H9 (cell line): ENCODE results near the gene TLN1. TPM values are rescaled to one million over a fixed set of nuclear protein-coding genes. Genes with fewer than 3 reads are reported as not detected.

Experiments used
- DNase-seq: peaks from one replicate; pipeline ENCODE4 v3.0.0-alpha.2; 2017
- H2AFZ ChIP-seq: one replicate; pipeline ENCODE4 v1.6.1; 2013; ENCODE audit warnings: mild to moderate bottlenecking, low read length, control low read depth, moderate library complexity
- H2AK5ac ChIP-seq: 2 replicates; pipeline ENCODE4 v1.6.1; 2013; ENCODE audit warnings: low read length, control low read depth, mixed read lengths; ENCODE audit not compliant: insufficient read length
- H2BK120ac ChIP-seq: one replicate; pipeline ENCODE4 v1.6.1; 2013; ENCODE audit warnings: low read depth, mild to moderate bottlenecking, low read length, control low read depth, inconsistent platforms; ENCODE audit not compliant: poor library complexity, severe bottlenecking
- H2BK12ac ChIP-seq: 2 replicates; pipeline ENCODE4 v1.6.1; 2013; ENCODE audit warnings: low read length, control low read depth, mixed read lengths, low read depth; ENCODE audit not compliant: insufficient read length
- H2BK15ac ChIP-seq: 2 replicates; pipeline ENCODE4 v1.6.1; 2013; ENCODE audit warnings: low read depth, low read length, control low read depth
- H2BK20ac ChIP-seq: one replicate; pipeline ENCODE4 v1.6.1; 2013; ENCODE audit warnings: low read depth, mild to moderate bottlenecking, low read length, control low read depth, inconsistent platforms; ENCODE audit not compliant: poor library complexity, severe bottlenecking
- H2BK5ac ChIP-seq: 2 replicates; pipeline ENCODE4 v1.6.1; 2013; ENCODE audit warnings: low read length, control low read depth, mixed read lengths; ENCODE audit not compliant: insufficient read length
- H3K14ac ChIP-seq: 2 replicates; pipeline ENCODE4 v1.6.1; 2013; ENCODE audit warnings: low read length, control low read depth; ENCODE audit not compliant: insufficient read depth
- H3K18ac ChIP-seq: 2 replicates; pipeline ENCODE4 v1.6.1; 2013; ENCODE audit warnings: low read depth, mild to moderate bottlenecking, mixed read lengths, low read length, control low read depth; ENCODE audit not compliant: insufficient read length
- H3K23ac ChIP-seq: 2 replicates; pipeline ENCODE4 v1.6.1; 2013; ENCODE audit warnings: low read length, control low read depth, mixed read lengths, low read depth; ENCODE audit not compliant: insufficient read length
- H3K23me2 ChIP-seq: 2 replicates; pipeline ENCODE4 v1.6.1; 2013; ENCODE audit warnings: low read depth, mild to moderate bottlenecking, mixed read lengths, low read length, control low read depth; ENCODE audit not compliant: insufficient read length, poor library complexity, severe bottlenecking
- H3K27ac ChIP-seq: 2 replicates; pipeline ENCODE4 v1.5.1; 2013; ENCODE audit warnings: low read length, control low read depth, mixed read lengths, low read depth; ENCODE audit not compliant: insufficient read length
- H3K27me3 ChIP-seq: 2 replicates; pipeline ENCODE4 v1.6.1; 2013; ENCODE audit warnings: low read length, control low read depth, inconsistent platforms; ENCODE audit not compliant: insufficient read depth
- H3K4ac ChIP-seq: 2 replicates; pipeline ENCODE4 v1.6.1; 2013; ENCODE audit warnings: low read depth, mild to moderate bottlenecking, control low read depth, inconsistent platforms, low read length, moderate library complexity
- H3K4me1 ChIP-seq: 2 replicates; pipeline ENCODE4 v1.6.1; 2013; ENCODE audit warnings: low read length, control low read depth, inconsistent platforms; ENCODE audit not compliant: insufficient read depth
- H3K4me2 ChIP-seq: 2 replicates; pipeline ENCODE4 v1.6.1; 2013; ENCODE audit warnings: low read length, control low read depth, mixed read lengths; ENCODE audit not compliant: insufficient read length, insufficient read depth
- H3K56ac ChIP-seq: 2 replicates; pipeline ENCODE4 v1.6.1; 2013; ENCODE audit warnings: low read depth, mild to moderate bottlenecking, mixed read lengths, low read length, control low read depth; ENCODE audit not compliant: insufficient read length
- H3K79me1 ChIP-seq: 2 replicates; pipeline ENCODE4 v1.6.1; 2013; ENCODE audit warnings: low read depth, mild to moderate bottlenecking, moderate library complexity, low read length, control low read depth, inconsistent platforms; ENCODE audit not compliant: insufficient read depth, poor library complexity, severe bottlenecking
- H3K79me2 ChIP-seq: 2 replicates; pipeline ENCODE4 v1.6.1; 2013; ENCODE audit warnings: low read length, control low read depth, inconsistent platforms; ENCODE audit not compliant: insufficient read depth
- H3K9ac ChIP-seq: 2 replicates; pipeline ENCODE4 v1.6.1; 2013; ENCODE audit warnings: low read length, control low read depth, mixed read lengths; ENCODE audit not compliant: insufficient read length; ENCODE audit errors: extremely low read depth
- H3K9me3 ChIP-seq: one replicate; pipeline ENCODE4 v1.6.1; 2013; ENCODE audit warnings: low read depth, low read length, inconsistent platforms; ENCODE audit not compliant: control insufficient read depth
- H3T11ph ChIP-seq: one replicate; pipeline ENCODE4 v1.6.1; 2013; ENCODE audit warnings: mild to moderate bottlenecking, low read length, control low read depth, inconsistent platforms
- H4K20me1 ChIP-seq: one replicate; pipeline ENCODE4 v1.6.1; 2013; ENCODE audit not compliant: control insufficient read depth, insufficient read length, insufficient read depth
- H4K5ac ChIP-seq: 2 replicates; pipeline ENCODE4 v1.6.1; 2013; ENCODE audit warnings: low read depth, mild to moderate bottlenecking, mixed read lengths, low read length, control low read depth; ENCODE audit not compliant: insufficient read length
- H4K8ac ChIP-seq: replicated peaks from 2 replicates; pipeline ENCODE4 v1.6.1; 2013; ENCODE audit warnings: low read length, control low read depth, mixed read lengths, low read depth; ENCODE audit not compliant: insufficient read length
- H4K91ac ChIP-seq: 2 replicates; pipeline ENCODE4 v1.6.1; 2013; ENCODE audit warnings: low read depth, mild to moderate bottlenecking, moderate library complexity, mixed read lengths, low read length, control low read depth; ENCODE audit not compliant: insufficient read length
- H3K27ac Mint-ChIP-seq, 3 experiments: 2 replicates in 2 of 3; 3 replicates in 1 of 3; pipeline ENCODE4 v1.8.0; 2020 to 2021; ENCODE audit warnings: mixed read lengths in 3 of 3, mild to moderate bottlenecking in 1 of 3, moderate library complexity in 1 of 3
- H3K27me3 Mint-ChIP-seq: 2 replicates; pipeline ENCODE4 v1.8.0; 2021; ENCODE audit warnings: low read depth, mild to moderate bottlenecking, moderate library complexity, mixed read lengths
- H3K36me3 Mint-ChIP-seq, 3 experiments: 2 replicates in 2 of 3; 3 replicates in 1 of 3; pipeline ENCODE4 v1.8.0; 2020 to 2021; ENCODE audit warnings: low read depth in 3 of 3, mixed read lengths in 3 of 3; ENCODE audit not compliant: insufficient read depth in 1 of 3
- H3K4me1 Mint-ChIP-seq, 2 experiments: 2 replicates each; pipeline ENCODE4 v1.8.0; 2020; ENCODE audit warnings: mixed read lengths in 2 of 2
- H3K4me3 Mint-ChIP-seq, 2 experiments: 2 replicates in 1 of 2; 3 replicates in 1 of 2; pipeline ENCODE4 v1.8.0; 2020 to 2021; ENCODE audit warnings: mild to moderate bottlenecking in 2 of 2, mixed read lengths in 2 of 2, moderate library complexity in 1 of 2
- H3K9me3 Mint-ChIP-seq, 2 experiments: 2 replicates in 1 of 2; 3 replicates in 1 of 2; pipeline ENCODE4 v1.8.0; 2020; ENCODE audit warnings: mild to moderate bottlenecking in 2 of 2, mixed read lengths in 2 of 2, moderate library complexity in 1 of 2
- CTCF ChIP-seq: fragments of 200-600 bp; sonication (generic); conservative IDR thresholded peaks from 3 replicates; pipeline ENCODE4 v1.8.0; 2021; ENCODE audit warnings: antibody characterized with exemption, mild to moderate bottlenecking
- WGBS: extraction: QIAGEN DNeasy Blood & Tissue Kit; methylation state at CpG from one replicate; pipeline ENCODE4 v1.1.7; 2013; ENCODE audit warnings: missing lambda C conversion rate, low lambda C conversion rate, mixed read lengths; ENCODE audit not compliant: insufficient read length; ENCODE audit errors: extremely low coverage; 5-methylcytosine and 5-hydroxymethylcytosine counted together
- total RNA-seq: library from RNA; stranded (reverse); gene quantifications from 2 replicates; pipeline ENCODE4 v1.2.1, GENCODE V29; 2021

TLN1 gene
- total RNA-seq, 1 experiment from 2014 or later = 102 TPM

- Histone ChIP-seq H3K79me2 (peaks cover 6% of the 10 kb centered on the region), H4K91ac (no peak overlapping the region), H3K14ac (no peak overlapping the region), H3T11ph (no peak overlapping the region), H3K4ac (no peak overlapping the region), H4K20me1 (no peaks in the 10 kb centered on the region), H3K27ac (no peak overlapping the region), H3K27me3 (no peaks in the 10 kb centered on the region), H2BK12ac (no peak overlapping the region), H2BK120ac (no peak overlapping the region), H3K9me3 (no peaks in the 10 kb centered on the region), H2BK20ac (no peak overlapping the region), H3K4me1 (peaks cover 25% of the 10 kb centered on the region; the same call in 1 of the 2 replicates), H2BK5ac (no peak overlapping the region), H3K79me1 (no peaks in the 10 kb centered on the region), H3K4me2 (peak overlapping the region; percentile 84), H3K18ac (no peak overlapping the region), H2AK5ac (no peak overlapping the region), H3K56ac (no peak overlapping the region), H3K23ac (no peak overlapping the region), H4K8ac (no peak overlapping the region), H3K23me2 (peaks cover 7% of the 10 kb centered on the region), H4K5ac (no peak overlapping the region), H2AFZ (no peak overlapping the region), H3K9ac (peak overlapping the region; percentile 6), H2BK15ac (no peak overlapping the region)
- no peak for TF ChIP-seq CTCF
- Mint-ChIP-seq H3K27ac (peak overlapping the region in 1 of 3 experiments; percentile 6; a peak in 2 of 7 replicates), H3K27me3 (no peaks in the 10 kb centered on the region), H3K36me3 (peaks cover 7 to 17% (median 16%) of the 10 kb centered on the region in 3 experiments; a peak in 5 of 7 replicates), H3K4me3 (no peak overlapping the region; a peak in 2 of 5 replicates), H3K4me1 (peaks cover 15 to 16% of the 10 kb centered on the region in 2 experiments), H3K9me3 (no peaks in the 10 kb centered on the region)
- 100% methylated on average over 2 of the region's 2 CpGs for WGBS
- no peak for DNase-seq
These were observed 1.5 kb downstream of the TLN1 start for GRCh38 chr9:35730486-35730854.
